Activated naive CD4-positive, alpha-beta T cell (primary cell): Measurements from ENCODE around the gene EXOC6B.

Experiments
- DNase-seq, 4 experiments: peaks; one replicate each; lab custom pipeline; 2025; lab: John Stamatoyannopoulos, UW

The EXOC6B gene

DNA sequence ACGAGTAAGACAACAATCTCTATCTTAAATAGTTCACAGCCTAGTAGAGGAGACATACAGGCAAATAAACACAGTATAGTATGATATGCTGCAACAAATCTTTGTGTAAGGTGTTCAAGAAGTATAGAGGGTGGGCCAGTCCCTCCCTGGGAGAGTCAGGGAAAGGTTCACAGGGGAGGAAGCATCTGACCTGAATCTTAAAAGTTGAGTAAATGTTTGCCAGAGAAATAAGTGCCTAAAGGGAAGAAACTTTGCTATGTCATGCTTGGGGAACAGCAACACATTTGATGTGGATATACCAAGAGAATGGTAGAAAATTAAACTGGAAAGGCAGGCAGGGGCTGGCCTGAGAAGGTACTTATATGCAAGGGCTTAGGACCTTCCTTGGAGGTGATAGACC lies 552.4 kb downstream of the EXOC6B start:
- no peak for DNase-seq

DNA sequence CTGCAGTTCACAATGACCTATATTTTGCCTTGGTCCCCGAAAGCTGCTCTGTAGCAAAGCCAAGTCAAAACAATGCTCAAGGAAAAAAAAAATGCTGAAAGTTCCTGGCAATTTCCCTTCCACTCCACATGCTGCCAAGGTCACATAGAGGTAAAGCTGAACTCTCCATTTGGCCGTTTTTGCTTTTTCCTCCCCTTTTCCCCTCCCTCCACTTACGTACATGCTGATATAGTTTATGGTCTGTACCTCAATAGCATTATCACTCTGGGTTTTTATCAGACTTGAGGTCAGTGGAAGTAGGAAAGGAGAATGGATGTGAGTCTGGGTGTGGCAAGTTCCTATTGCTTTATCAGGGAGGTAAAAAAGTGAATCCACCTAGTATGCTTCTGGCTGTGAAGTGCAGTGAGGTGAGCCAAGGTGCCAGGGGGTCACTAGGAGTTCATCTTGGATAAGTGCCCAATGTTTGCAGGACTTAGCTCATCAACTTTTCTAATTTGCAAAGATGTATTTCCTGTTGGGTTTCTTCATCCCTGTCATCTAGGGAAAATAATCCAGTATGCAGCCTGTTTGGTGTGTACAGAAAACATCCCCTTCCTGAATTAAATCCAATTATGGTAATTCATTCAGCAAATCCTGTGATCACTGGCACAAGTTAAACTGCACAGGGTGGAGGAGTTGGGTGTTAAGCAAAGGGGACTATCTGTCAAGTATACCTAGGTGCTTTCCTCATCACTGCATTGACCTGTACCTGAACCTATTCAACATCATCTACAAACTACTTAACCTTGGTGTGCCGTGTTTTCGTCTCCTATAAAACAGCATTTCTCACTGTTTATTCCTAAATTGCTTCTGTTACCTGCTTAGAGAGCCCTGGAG lies 553.8 kb downstream of the EXOC6B start:
- no peak for DNase-seq

DNA sequence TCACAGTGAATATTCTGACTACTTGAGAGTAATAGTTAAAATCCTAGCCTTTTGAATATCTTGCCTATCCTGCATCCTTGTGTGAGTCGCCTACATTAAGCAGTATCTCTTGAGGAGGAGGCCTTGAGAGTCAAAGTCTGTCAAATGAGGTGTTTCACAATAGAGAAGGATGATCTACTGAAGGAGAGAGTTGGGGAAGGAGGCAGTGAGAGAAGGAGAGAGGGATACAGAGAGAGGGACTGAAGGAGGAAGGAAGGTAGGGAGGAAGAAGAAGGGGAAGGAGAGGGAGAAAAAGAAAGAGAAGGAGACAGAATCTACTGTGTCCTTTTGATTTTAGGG lies 554.6 kb downstream of the EXOC6B start:
- no peak for DNase-seq

DNA sequence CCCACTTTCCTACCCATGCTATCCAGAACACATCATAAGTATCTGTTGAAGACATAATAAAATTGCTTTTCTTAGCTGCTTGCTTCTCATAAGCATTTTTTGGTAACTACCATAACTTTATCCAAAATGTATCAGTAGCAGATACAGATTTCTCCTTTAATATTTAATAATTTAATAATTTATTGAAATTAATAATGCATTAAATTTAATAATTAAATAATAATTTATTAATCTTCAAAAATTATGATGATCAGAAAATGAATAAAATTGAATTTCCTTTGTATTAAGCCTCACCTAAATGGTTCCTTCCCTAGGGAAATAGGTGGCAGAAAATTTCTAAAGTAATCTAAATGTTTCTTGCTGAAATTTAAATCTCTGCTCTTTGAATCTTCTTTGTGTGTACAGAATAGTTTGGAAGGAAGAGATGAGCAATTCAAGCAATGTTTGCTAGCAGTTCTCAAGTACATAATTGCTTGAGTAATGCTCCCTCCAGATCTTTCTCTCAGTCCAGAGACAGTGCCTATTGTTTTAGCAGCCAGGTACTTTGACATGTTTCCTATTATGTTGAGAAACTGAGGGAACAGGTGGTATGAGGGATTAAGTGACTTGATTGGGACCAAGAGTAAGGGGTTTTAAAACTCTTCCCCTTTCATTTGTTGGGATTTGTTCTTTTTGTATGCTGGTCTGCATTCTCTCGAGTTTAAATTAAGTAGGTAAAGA lies 555.1 kb downstream of the EXOC6B start:
- DNase-seq: no peak

DNA sequence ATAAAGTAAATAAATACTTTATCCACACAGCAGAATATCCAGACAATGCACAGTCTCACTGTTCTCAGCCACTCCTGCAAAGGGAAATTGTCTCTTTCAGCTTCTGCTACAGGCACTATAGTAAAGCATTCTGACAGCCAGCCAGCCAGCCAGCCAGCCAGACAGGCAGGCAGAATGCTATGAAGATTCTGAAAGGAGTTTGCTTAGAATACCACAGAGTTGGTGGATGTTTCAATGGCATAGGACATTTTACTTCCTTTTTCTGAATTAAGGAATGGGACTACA lies 562.1 kb downstream of the EXOC6B start:
- no peak for DNase-seq

DNA sequence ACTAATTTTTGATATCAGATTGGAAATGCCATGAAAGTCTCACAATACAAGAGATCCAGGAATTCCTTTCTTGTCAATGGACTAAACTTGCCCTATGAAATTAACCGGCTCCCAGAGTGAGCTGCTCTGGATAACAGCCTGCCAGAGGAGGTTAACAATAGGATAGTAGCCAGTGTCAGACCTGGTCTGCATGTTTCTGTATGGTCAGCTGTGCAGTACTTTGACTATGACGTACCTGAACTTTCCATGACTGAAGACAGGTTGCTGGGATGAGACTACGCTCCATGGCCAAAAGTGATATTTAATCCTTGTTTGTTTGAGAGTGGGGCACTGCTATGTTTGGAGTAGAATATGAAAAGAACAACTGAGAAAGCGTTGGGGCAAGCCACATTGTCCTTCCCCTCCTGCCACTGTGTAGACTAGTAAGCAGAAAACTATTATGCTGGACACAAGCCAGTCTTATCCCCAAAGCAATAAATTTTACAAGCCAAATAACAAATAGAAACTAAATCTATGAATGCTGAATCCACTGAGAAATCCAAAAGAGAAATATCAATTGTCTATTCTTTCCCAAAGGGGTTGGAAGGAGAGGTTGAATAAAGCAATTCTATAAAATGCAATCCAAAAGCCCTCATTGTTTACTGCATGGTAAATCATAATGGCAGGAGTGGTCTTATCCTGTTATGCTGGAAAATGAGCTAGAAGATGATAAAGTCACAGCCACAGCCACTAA lies 562.6 kb downstream of the EXOC6B start:
- DNase-seq: no peak

DNA sequence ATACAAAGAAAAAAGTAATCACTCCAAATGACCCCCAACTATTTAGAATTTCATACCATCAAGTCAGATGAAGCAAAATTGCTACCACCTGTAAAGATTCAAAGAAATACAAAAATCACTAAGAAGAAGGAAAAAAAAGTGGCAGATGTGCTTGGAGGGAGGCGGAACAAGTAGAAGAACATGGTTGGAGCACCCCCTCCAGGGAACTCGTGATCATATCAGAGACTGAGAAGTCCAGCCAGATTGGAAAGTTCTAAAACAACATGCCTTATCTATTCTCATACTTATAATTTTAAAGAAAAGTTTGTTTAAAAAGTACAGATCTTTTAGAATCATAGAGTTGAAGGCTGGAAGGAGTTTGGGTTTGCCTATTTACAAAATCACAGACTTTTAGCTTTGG lies 564.8 kb downstream of the EXOC6B start:
- no peak for DNase-seq

DNA sequence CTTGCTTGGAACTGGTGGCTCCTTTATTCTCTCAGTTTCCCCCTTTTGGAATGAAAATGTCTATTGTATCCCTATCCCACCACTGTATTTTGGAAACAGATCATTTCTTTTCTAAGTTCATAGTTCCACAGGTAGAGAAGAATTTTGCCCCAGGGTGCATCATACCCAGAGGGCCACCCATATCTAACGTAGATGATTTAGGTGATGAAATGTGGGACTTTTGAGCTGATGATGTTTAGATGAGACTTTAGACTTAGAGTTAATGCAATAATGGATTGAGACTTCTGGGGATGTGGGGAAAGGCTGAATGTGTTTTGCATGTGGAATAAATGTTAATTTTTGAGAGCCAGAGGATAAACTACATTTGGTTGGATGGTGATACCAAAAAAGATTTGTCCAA lies 570.3 kb downstream of the EXOC6B start:
- DNase-seq: no peak

DNA sequence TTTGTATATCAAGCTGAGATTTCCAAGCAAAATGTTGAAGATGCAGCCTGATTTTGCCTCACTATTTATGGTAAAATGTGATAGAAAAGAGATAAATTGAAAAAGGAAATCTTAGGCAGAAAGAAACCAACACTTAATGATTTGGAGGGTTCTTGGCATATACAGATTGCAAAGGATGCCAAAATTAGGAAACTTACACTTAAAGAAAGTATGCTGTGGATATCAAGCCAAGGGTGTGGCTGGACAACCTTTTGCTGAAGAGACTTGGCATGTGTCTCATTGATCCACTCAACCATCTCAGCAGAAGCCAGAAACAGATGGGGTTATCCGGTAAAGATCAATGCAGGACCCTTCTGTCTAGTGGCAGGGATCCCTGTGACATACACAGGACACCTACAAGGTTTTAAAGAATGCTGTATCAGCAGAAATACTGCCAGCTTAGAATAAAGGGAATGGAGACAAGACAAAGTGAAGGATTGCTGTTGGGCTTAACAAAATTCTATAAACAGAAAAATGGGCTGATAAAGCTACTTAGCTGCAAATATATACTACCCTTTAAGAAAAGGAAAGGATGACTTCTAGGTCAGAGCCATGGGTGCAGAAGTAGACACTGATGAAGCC lies 570.9 kb downstream of the EXOC6B start:
- no peak for DNase-seq

DNA sequence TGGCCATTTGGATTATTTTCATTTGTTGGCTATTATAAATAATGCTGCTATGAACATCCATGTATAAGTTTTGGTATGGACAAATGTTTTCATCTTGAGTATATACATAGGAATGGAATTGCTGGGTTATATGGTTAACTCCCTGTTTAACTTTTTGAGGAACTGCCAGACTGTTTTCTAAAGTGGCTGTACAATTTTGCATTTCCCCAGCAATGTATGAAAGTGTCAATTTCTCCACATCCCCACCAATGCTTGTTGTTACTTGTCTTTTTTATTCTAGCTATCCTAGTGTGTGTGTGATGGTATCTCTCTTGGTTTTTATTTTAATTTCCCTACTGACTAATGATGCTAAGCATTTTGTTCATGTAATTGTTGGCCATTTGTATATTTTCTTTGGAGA lies 587.5 kb downstream of the EXOC6B start:
- DNase-seq: no peak

DNA sequence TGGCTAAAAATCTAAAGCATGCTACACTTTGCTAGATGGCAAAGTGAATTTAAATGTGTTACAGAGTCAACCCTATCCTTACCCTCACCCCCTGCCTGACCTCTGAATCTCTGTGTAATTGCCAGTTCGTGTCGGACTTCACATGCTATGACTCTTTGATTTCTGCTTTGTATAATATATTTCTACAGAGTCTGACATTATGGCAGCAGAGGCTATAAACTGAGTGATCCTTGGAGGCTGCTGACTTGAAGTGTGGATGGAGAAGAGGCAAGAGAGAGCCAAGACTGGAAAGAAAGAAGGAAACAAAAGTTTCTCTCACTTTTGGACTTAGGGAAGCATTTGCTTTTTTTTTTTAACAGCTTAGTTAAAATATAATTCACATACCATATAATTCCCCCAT lies 588.3 kb downstream of the EXOC6B start:
- DNase-seq: no peak

DNA sequence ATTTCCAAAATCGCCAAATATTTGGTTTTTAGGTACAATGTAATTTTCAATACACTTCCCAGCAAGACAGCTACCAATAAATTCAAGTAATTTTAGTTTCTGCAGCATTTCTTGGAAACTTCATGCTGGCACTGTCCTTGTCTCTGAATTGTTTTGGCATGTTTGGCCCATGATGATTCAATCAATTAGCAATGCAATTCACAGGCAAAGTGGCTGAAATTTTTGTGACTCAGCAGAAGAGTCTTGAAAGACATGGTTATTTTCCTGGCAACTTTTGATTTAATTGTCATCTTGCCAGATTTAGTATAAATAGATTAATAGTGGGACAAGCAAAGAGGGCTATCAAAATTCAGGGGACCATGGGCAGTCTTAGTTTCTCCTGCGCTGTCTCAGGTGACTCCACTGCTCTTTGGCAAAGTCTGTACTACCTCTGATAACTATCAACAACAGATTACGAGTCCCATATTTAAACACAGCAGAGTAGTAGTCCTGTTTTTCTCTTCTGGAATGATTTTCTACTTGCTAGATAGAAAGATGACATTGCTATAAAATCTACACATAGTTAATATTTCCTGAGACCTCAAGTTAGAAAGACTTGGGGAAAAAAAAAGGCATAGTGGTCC lies 589.3 kb downstream of the EXOC6B start:
- DNase-seq: no peak

DNA sequence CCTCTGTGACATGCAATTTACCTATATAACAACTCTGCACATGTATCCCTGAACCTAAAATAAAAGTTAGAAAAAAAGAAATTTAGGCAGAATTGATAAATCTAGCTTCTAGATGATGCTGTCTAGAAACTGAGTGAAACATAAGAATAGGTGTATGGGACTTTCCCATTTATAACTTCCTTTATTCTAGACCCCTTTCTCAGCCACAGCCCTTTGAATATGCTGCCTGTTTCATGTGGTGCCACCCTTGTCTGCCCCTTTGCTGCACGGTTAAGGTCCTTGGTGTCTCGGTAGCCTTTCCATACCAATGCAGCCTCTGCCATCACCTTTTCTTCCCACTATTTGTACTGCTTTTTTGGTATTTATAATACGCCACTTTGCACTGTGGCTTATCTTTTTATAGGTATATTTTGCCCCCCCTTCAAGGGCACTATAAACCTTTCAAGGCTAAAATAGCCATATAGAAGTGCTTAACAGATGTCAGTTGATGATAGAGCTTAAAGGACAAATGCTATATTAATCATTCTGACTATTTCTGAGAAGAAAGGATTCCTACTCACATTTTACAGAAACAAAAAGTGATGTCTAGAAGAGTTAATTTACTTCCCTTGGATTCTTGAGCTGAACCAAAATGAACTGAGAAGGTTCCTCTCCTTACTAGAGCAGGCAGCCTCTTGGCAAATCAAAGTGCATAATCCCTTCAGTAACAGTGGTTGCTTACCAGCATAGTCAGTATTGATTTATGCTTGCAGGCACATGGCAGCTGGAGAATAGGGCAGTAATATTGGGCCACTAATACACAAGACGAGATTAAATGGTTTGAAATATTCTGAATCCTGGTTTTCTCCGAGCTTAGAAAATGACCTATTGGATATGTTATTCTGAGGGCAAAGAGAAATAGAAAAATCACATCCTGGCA lies 590.1 kb downstream of the EXOC6B start:
- no peak for DNase-seq

DNA sequence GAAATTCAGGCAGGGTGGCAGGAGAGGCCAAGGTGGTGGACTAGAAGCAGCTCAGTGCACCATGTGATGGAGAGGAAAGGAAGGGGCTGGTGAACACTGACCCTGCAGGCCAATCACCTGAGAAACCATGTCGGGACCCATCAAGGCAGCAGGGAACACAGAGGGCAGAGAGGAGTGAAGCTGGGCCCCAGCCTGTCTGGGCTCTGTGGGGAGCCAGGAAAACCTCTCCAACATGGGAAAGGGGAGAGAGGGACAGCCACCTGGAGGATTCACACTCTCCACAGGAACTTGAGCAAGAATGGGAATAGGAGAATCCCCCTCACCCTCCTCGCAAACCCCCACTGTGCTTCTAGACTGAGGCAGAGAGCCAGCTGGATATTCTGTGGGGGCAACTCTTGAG lies 592.6 kb downstream of the EXOC6B start:
- no peak for DNase-seq

DNA sequence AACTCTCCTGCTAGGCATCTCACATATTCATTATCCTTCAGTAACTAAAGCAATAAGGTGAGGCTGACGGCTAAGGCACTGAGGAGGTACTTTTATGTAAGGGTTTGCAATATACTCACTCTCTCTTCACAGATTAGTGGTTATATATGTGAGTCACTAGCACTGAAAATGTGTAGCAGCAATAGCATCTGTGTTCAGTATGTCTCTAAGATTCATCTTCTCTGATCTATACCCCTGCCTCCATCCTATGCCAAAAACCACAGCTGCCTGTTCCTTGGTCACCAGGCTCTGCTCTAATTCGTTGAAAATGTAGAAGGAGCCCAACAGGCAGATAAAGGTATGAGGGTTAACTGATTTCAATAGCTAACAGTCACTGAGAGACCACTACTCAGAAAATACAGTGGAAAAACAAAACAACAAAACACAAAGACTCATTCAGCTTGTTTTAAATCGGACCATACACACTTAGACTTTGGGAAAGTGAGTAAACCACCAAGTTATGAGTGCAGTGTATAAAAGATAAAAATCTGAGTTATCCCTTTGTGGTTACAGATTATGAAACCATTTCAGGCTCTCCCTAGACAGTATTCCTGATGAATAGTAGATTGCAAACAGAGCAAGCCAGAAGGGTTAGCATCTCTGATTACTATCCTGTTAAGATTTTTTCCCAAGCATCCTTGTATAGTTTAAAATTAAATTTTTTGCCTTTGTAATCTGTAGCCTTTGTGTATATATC lies 602.8 kb downstream of the EXOC6B start:
- no peak for DNase-seq

DNA sequence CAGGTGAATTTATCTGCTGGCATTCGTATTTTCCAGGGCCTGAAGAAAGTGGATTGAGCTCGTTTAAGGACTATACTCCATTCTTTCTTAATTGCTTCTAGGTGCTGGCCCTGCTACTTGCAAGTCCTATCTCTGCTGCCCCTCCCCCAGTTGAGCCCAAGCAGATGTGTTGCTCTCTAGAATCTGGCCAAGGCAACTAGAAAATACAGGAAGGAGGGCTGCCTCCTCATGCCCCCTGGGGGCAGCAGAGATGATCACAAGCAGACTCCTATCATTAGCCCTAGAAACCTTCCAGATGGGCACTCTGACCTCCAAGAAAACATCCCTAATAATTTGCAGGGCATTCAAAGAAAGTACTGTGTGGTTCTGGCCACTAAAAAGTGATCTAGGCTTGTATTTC lies 605.7 kb downstream of the EXOC6B start:
- no peak for DNase-seq

DNA sequence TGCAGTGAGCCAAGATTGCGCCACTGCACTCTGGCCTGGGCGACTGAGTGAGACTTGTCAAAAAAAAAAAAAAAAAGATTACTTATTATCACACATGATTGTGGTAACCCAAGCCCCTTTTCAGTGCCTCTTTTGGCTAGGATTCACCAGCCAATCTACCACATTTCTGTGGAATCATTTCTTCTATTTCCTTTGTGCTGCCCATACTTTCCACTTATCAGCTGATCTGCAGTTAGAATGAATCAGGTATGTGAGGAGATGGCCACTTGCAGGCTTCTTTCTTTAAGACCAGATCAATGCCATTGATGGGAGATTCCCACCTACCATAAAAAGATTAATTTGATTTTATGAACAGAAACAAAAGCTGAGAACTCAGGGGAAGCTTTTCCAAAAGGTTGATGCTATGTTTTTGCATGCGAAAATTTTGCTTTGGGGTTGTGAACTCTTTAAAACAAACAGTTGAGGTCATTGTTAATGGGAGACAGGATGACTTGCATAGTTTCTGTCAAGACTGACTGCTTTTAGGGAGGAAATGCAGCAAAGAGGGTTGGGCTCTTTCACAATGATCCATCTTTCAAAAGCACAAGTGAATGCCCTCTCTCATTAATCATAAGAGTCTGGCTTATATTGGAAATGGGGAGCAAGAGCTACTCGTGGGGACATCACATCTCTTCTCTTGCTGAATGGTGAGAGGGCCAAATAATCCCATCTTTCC lies 611.2 kb downstream of the EXOC6B start:
- no peak for DNase-seq

DNA sequence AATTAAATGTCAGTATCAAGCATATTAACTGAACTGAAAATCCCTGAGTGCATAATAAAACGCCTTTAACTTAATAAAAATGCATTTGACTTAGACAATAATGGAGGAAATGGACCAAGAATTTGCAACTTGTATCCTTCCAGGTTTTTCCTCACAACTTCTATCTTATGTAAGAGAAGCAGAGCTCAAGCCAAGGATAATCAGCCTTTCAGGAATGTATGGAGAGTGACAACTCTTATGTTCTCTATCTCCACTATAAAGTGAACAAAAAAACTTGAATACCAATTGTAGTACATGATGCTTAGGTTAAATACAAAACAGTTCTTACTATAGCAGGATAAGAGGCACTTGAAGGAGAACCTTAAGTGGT lies 613.4 kb downstream of the EXOC6B start:
- DNase-seq: no peak

DNA sequence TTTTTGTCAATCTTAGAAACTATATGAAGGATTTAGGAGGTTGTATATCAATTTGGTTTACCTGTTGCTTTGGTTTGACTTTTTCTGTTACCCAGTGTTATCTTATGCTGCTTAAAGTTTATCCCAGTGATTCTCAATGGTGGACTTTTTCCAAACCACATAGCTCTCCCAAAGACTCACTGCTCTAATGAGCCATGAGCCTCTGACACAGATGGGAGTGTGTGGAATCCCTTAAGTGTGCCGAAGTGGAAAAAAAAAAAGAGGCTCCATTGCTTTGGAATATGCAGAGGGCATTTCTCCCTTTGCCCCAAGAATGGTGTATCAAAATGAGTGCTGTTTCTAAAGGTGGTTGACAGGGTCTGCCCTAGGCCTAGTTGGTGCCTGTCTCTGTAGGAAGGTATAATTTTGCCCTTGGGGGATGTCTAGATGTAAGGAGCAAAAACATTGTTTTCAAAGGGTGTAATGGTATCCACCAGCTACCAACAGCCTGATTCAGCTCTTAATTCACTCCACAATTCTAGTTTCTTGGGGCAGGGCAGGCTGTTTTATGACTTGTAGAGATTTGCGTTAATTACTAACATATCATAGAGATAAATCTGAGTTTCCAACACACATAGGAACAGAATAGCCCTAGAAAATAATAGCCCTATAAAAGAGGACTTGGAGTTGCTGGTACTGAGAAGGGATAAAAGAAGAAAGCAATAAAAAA lies 613.9 kb downstream of the EXOC6B start:
- DNase-seq: no peak
